T47D (cell line): ENCODE results near the gene ARHGAP28.

ENCODE experiments used
- DNase-seq, 2 experiments: peaks; one replicate each; pipeline versions ENCODE4 v3.0.0 to v3.0.0-alpha.2; 2011 to 2012; ENCODE audit warnings: low read depth in 1 of 2, low spot score in 1 of 2
- JUND ChIP-seq: IDR thresholded peaks from 2 replicates; pipeline ENCODE4 v1.6.1; 2012; ENCODE audit warnings: low read depth
- in situ Hi-C: cut with HindIII; loops from 2 replicates; pipeline ENCODE4 v1.10.0; 2016; ENCODE audit warnings: low sequenced_read_pairs, low pct_unique_long_range_greater_than_20kb

ARHGAP28 gene

GRCh38 chr18:6857300-6857699 lies 127.8 kb downstream of the ARHGAP28 start:
- in situ Hi-C loops = no loop called here
- no peak for TF ChIP-seq JUND
- DNase-seq = no peak

- no peak for TF ChIP-seq JUND
- in situ Hi-C loops = no loop called here
- no peak for DNase-seq
Measured at GRCh38 chr18:6859676-6860422, 130.3 kb downstream of the ARHGAP28 start.

- in situ Hi-C loops = no loop called here
Measured at GRCh38 chr18:6860804-6861448, 131.4 kb downstream of the ARHGAP28 start.

GRCh38 chr18:6865251-6865650 lies 135.7 kb downstream of the ARHGAP28 start:
- in situ Hi-C loops = no loop called here
- no peak for DNase-seq
- no peak for TF ChIP-seq JUND

More at GRCh38 chr18:6860804-6861448, 131.4 kb downstream of the ARHGAP28 start:
- no peak for DNase-seq
- no peak for TF ChIP-seq JUND

GRCh38 chr18:6866552-6867085 lies 137.1 kb downstream of the ARHGAP28 start:
- in situ Hi-C loops = no loop called here
- TF ChIP-seq JUND = no peak
- DNase-seq = no peak

- DNase-seq = no peak
- TF ChIP-seq JUND = no peak
- in situ Hi-C loops = no loop called here
Measured at GRCh38 chr18:6868033-6868432, 138.5 kb downstream of the ARHGAP28 start.

- DNase-seq = no peak
- in situ Hi-C loops = no loop called here
- no peak for TF ChIP-seq JUND
Measured at GRCh38 chr18:6871566-6871965, 142.1 kb downstream of the ARHGAP28 start.

GRCh38 chr18:6873040-6873751 lies 143.7 kb downstream of the ARHGAP28 start:
- no peak for TF ChIP-seq JUND
- in situ Hi-C loops = no loop called here
- no peak for DNase-seq

- DNase-seq = no peak
- in situ Hi-C loops = no loop called here
- no peak for TF ChIP-seq JUND
Measured at GRCh38 chr18:6874315-6874714, 144.8 kb downstream of the ARHGAP28 start.

- no peak for DNase-seq
- in situ Hi-C loops = no loop called here
- TF ChIP-seq JUND = no peak
Measured at GRCh38 chr18:6875749-6876148, 146.2 kb downstream of the ARHGAP28 start.

GRCh38 chr18:6876641-6877041 lies 147.1 kb downstream of the ARHGAP28 start:
- in situ Hi-C loops = no loop called here
- no peak for TF ChIP-seq JUND
- DNase-seq = no peak

GRCh38 chr18:6877288-6877687 lies 147.8 kb downstream of the ARHGAP28 start:
- no peak for TF ChIP-seq JUND
- no peak for DNase-seq
- in situ Hi-C loops = no loop called here
